Panc1 (cell line): ENCODE data around the gene POLR2A. TPM values are rescaled to one million over a fixed set of nuclear protein-coding genes. Genes with fewer than 3 reads are reported as not detected.

ENCODE experiments used
- ATAC-seq: fragments of 200-7000 bp; cut with Tn5 transposase; 2 replicates; pipeline ENCODE4 v1.9.1; 2020; ENCODE audit warnings: mild to moderate bottlenecking, moderate library complexity
- BruUV-seq: library from RNA; stranded (reverse); fragments of 400-500 nt; replicated peaks from 2 replicates; lab custom pipeline; 2021; lab: Mats Ljungman, UMichigan
- CTCF ChIA-PET: fragments of 300-600 bp; sonication (Branson Sonifier 250); formaldehyde crosslinking; loops from one replicate; lab custom pipeline; 2022; ENCODE audit warnings: antibody characterized with exemption; lab: Charles Lee
- POLR2A ChIA-PET: fragments of 300-600 bp; sonication (Branson Sonifier 250); formaldehyde crosslinking; loops from one replicate; lab custom pipeline; 2022; ENCODE audit warnings: antibody characterized with exemption; lab: Charles Lee
- DNase-seq: peaks from one replicate; pipeline ENCODE4 v3.0.0-alpha.2; 2010; ENCODE audit warnings: low read depth, low spot score
- H3K27ac ChIP-seq: 2 replicates; pipeline ENCODE4 v1.5.1; 2011; ENCODE audit warnings: mild to moderate bottlenecking, low read length, inconsistent platforms
- H3K27me3 ChIP-seq: fragments of 200-500 bp; sonication (Bioruptor generic); 2 replicates; pipeline ENCODE4 v1.6.0; 2014; ENCODE audit warnings: low read length, inconsistent platforms; ENCODE audit not compliant: control insufficient read depth, insufficient read depth
- H3K36me3 ChIP-seq: fragments of 200-500 bp; sonication (Bioruptor generic); 2 replicates; pipeline ENCODE4 v1.5.1; 2014; ENCODE audit warnings: inconsistent platforms, mild to moderate bottlenecking, low read length, moderate library complexity; ENCODE audit not compliant: control insufficient read depth, insufficient read depth
- H3K4me1 ChIP-seq: 2 replicates; pipeline ENCODE4 v1.5.1; 2011; ENCODE audit warnings: inconsistent platforms, mild to moderate bottlenecking, low read length, moderate library complexity; ENCODE audit not compliant: control insufficient read depth, insufficient read depth
- H3K4me3 ChIP-seq, 2 experiments: 2 replicates each; pipeline ENCODE4 v1.5.1; 2011 to 2012; ENCODE audit warnings: low read depth in 2 of 2, low read length in 2 of 2, mild to moderate bottlenecking in 2 of 2, inconsistent platforms in 1 of 2, moderate library complexity in 1 of 2
- H3K9me3 ChIP-seq: fragments of 200-500 bp; sonication (Bioruptor generic); 2 replicates; pipeline ENCODE4 v1.5.1; 2014; ENCODE audit warnings: low read depth, mild to moderate bottlenecking, inconsistent platforms, low read length, moderate library complexity; ENCODE audit not compliant: control insufficient read depth, insufficient read depth
- CTCF ChIP-seq: fragments of 450-650 bp; IDR thresholded peaks from 2 replicates; pipeline ENCODE4 v1.5.1; 2017; ENCODE audit warnings: mild to moderate bottlenecking
- POLR2AphosphoS5 ChIP-seq: IDR thresholded peaks from 2 replicates; pipeline ENCODE4 v1.6.1; 2012; ENCODE audit warnings: mild to moderate bottlenecking, low read depth, low read length, moderate library complexity
- REST ChIP-seq, 2 experiments: IDR thresholded peaks; 2 replicates each; pipeline ENCODE4 v1.6.1; 2011 to 2012; ENCODE audit warnings: low read depth in 2 of 2, control low read depth in 1 of 2, low read length in 1 of 2, mild to moderate bottlenecking in 1 of 2, moderate library complexity in 1 of 2; ENCODE audit not compliant: insufficient read depth in 1 of 2
- SIN3A ChIP-seq: IDR thresholded peaks from 2 replicates; pipeline ENCODE4 v1.6.1; 2012; ENCODE audit warnings: low read depth, mild to moderate bottlenecking, low read length, moderate library complexity, borderline replicate concordance; ENCODE audit not compliant: insufficient read depth
- TCF7L2 ChIP-seq: IDR thresholded peaks from 2 replicates; pipeline ENCODE4 v1.6.1; 2011; ENCODE audit warnings: mild to moderate bottlenecking, low read depth, low read length, inconsistent platforms
- in situ Hi-C: cut with HindIII; loops from 2 replicates; pipeline ENCODE4 v1.10.0; 2016; ENCODE audit warnings: low sequenced_read_pairs, low pct_unique_long_range_greater_than_20kb
- intact Hi-C: fragments of 100-400 bp; cut with micrococcal nuclease; formaldehyde crosslinking; loops from one replicate; pipeline ENCODE4 v1.10.0; 2022; ENCODE audit not compliant: unreplicated experiment
- total RNA-seq: library from RNA; stranded (reverse); gene quantifications from one replicate; pipeline ENCODE4 v1.2.1, GENCODE V29; 2021; ENCODE audit not compliant: unreplicated experiment

POLR2A gene
- total RNA-seq, 1 experiment from 2014 or later: 181 TPM

- H3K4me1 ChIP-seq: peaks cover 18% of the 10 kb centered on the region
- no TSS peak for BruUV-seq
- DNase-seq (no peak), ATAC-seq (no peak)
- H3K36me3 ChIP-seq: no peaks in the 10 kb centered on the region
- TF ChIP-seq REST (IDR thresholded peaks at IDR 0.05; ENCODE audit: insufficient read depth in 1 of 2, low read depth in 2 of 2, low read length in 1 of 2) (no peak), CTCF (no peak), POLR2AphosphoS5 (no peak), TCF7L2 (no peak), SIN3A (no peak)
- CTCF ChIA-PET: interaction anchor here (0.6 to 0.8 kb wide), 3 partner anchors 85 to 119 kb away, joined by 3 to 5 read pairs (median 4); no protein-coding TSS in a partner anchor
- H3K9me3 ChIP-seq: no peaks in the 10 kb centered on the region
- intact Hi-C loops: no loop called here
- H3K4me3 ChIP-seq: no peak overlapping the region
- POLR2A ChIA-PET: interaction anchor here (0.5 to 0.7 kb wide), 3 partner anchors 10 to 16 kb away, joined by 3 to 16 read pairs (median 6); no protein-coding TSS in a partner anchor
- H3K27ac ChIP-seq: no peak overlapping the region
- in situ Hi-C loops: no loop called here
- H3K27me3 ChIP-seq: no peaks in the 10 kb centered on the region
Observed at GRCh38 chr17:7441266-7441665, 42.9 kb upstream of the POLR2A start.

GRCh38 chr17:7442142-7442541, 42.0 kb upstream of the POLR2A start:
- in situ Hi-C loops: no loop called here
- BruUV-seq: no TSS peak

More at GRCh38 chr17:7442142-7442541, 42.0 kb upstream of the POLR2A start:
- DNase-seq (no peak), ATAC-seq (no peak)
- no peaks in the 10 kb centered on the region for H3K27me3 ChIP-seq
- no peaks in the 10 kb centered on the region for H3K36me3 ChIP-seq
- no peak overlapping the region for H3K4me3 ChIP-seq
- TF ChIP-seq SIN3A: no peak
- TF ChIP-seq POLR2AphosphoS5: no peak
- no peak for TF ChIP-seq REST (IDR thresholded peaks at IDR 0.05; ENCODE audit: insufficient read depth in 1 of 2, low read depth in 2 of 2, low read length in 1 of 2)
- no peak for TF ChIP-seq TCF7L2
- no peak for TF ChIP-seq CTCF
- ChIA-PET CTCF (no interaction called here), POLR2A (no interaction called here)
- H3K9me3 ChIP-seq: no peaks in the 10 kb centered on the region
- intact Hi-C loops: no loop called here
- peaks cover 18% of the 10 kb centered on the region for H3K4me1 ChIP-seq
- H3K27ac ChIP-seq: no peak overlapping the region
